AML-193 (cell line): Measurements from ENCODE around the gene PNKP.
A peak's percentile ranks its signal among the peaks of the same experiment; 100 is the strongest.

ENCODE experiments used
- DNase-seq, 2 experiments: peaks; one replicate each; lab custom pipeline; 2025; lab: John Stamatoyannopoulos, UW

PNKP gene

DNA sequence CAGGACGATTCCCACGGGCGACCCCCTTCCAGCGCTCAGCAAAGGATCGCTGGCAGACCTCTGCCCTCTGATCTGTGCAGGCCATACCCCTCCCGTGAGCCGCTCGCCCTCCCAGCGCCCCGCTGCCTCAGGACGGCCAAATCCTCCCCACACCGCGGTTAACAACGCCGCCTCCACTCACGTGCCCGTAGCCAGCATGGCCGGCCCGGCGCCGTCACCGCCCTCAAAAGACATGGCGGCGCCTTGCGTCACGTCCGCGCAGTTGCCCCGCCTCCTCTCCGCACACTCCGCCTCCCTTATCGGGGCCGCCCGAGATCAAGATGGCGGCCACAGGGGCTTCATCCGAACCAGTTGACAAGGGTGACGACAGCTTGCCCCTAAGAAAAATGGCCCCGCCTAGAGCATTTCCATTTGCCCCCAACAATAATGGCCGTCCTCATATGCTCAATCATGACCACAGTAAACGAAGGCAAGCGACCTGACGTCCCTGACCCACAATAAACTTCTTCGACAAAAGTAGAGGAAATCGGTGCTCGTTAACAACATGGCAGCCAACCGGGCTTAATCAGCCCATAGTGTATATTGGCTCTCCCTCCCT is 9.1 kb upstream of the PNKP start:
- DNase-seq: peak; percentile 94 to 95

DNA sequence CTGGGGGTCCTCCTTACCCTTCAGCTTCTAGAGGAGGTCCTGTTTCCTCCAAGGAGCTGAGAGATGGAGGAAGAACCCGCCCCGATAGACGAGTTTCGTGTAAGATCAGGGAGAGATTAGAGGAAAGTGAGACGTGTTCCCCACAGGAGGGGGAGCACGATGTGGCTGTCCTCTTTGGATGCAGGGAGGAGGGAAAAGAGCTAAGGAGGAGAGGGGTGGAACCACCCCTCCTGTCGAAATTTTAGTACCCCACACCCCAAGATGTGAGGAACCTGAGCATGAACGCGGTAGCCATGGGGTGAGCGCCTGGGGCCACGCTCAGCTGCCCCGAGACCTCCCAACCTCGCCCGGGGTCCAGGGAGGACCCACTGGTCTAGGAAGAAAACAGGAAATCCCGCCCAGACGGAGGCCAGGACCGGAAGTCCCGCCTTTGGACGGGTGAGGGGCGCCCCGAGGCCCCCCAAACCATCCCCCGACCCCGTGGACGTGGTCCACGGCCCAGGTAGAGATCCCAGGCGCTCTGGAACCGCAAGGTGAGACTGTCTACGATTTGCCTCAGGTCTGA is 8.6 kb upstream of the PNKP start:
- peak; percentile 7 to 27 for DNase-seq

DNA sequence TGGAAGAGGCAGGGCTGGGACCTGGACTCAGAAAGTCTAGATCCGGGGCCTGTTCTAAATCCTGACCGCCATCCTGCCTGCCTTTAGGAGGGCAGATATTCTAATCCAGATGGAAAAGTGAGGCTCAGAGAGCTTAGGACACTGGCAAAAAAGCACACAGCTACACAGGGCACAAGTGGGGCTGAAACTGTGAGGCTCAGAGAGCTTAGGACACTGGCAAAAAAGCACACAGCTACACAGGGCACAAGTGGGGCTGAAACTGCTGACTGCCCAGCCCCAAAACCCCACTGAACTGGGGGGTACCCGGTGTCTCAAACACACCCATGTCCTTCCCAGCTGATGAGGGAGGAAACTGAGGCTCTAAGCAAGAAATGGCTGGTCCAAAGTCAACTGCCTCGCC is 7.8 kb upstream of the PNKP start:
- DNase-seq: no peak

DNA sequence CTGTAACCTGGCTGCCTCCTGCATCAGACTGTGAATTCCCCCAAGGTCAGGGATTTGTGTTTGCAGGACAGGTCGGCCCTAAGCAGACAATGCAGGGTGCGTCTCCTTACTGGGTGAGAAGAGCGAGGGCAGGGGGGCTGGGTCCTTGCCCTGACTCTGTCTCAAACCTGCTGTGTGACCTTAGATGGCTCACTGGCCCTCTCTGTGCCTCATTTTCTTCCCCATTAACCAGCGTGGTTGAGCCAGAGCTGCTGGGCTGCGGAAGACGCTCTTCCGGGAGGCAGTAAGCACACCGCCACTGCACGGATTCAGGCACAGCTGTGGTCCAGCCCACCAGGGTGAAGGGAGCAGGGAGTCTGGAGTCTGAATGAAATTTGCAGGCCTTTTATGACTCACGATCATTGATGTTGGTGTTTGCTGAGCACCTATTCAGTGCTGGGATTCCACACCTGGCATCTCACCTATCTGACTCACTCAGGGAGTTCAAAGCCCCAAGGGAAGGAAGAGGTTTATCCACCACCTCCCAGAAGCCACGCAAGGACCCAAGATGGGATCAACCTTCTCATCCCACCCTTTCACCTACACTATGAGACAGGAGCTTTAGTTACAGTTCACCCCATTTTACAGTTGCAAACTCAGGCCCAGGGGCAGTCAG is 7.3 kb upstream of the PNKP start:
- DNase-seq: no peak

DNA sequence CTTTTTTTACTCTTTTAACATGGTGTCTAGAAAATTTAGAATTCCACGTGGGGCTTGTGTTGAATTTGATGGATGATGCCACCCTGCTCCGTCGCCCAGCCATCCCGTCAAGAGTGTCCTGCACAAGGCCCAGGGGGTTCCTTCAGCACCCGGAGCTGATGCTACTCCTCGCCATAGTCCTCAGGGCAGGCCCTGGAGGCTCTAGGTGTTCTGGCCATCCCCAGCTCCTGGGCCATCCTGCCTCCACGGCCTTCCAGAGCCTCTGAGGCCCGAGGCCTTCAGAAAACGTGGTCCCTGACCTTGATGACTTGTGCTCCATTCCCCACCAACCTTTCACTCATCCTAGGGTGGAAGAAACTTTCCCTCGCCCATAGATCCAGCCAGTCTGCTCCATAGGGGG is 6.5 kb upstream of the PNKP start:
- DNase-seq: no peak

DNA sequence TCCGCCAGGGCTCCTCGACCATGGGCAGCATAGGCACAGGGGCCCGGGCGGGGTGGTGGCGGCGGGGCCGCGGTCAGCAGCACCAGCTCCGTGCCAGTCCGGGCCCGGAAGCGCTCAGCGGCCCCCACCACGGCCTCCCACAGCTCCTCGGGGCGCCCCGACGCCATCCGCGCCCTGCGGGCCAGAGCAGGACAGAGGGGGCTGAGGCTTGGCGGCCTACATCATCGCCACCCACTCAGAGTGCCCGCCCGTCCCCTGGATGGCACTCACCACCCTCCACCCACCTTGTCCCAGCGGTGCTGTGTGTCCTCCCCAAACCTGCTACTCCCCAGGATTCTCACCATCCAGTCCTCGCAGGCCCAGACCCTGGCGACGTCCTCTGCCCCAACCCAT is 5.7 kb upstream of the PNKP start:
- no peak for DNase-seq

DNA sequence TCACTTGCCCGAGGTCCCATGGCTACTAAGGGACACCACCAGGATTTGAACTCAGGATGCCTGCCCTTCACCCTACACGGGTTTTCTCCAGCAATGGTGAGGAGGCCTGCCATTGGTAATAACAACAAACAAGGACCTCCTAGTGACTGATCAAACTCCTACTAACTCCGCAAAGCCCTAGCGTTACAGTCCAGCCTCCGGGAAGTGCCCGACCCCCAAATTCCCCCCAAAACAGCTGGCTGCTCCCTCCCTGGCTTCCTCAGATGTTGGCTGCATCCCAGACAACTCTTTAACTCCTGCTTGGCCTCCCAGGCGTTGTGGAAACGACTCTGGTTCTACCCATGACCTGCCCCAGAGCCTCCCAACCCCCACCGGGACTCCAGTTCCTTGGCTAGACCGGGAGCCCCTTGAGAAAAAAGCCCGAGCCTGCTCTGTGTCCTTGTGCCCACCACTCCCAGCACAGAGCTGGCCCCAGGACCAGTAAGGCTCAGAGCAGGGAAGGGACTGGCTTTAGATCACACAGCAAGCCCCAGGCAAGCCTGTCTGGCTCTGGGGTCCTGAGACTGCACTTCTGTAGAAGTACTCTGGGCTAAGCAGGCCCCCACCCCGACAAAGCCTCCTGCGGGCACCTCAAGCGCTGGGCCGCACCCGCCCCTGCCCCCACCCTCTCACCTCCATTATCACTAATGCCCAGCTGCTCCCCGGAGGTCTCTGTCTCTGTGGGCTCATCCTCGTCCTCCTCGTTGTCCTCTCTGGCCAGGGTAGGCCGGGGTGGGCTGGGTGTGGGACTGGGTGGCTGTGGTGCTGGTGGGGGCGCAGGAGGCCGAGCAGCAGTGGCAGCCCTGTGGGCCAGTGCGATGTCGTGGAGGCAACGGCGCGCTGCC is 5.1 kb upstream of the PNKP start:
- no peak for DNase-seq

DNA sequence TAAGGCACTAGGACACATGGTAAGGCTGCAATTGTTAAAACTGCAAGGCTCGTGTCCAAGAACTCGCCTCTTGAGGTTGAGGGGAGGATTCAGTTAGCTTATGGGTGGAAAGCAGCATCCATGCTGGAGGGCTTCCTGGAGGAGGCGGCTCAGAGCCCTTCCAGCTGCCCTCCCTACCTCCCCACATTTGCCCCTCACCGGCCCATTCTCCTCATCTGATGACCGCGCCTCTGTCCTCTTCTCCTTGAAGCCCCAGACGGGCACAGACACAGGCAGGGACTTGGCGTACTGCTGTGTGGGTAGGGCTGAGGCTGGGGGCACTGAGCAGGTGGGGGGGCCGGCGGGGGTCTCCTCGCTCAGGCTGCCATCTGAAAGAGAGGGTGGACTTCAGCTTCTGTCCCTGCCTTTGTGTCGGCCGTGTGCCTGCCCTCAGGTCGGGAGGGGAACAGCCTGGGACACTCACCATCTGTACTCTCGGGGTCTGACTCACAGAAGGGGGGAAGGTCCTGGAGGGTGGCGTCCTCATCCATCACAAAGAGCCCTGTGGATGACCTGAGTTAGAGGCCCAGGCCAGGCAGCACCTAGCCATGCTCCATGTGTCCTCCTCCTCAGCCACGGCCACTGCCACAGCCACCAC is 4.1 kb upstream of the PNKP start:
- DNase-seq: no peak

DNA sequence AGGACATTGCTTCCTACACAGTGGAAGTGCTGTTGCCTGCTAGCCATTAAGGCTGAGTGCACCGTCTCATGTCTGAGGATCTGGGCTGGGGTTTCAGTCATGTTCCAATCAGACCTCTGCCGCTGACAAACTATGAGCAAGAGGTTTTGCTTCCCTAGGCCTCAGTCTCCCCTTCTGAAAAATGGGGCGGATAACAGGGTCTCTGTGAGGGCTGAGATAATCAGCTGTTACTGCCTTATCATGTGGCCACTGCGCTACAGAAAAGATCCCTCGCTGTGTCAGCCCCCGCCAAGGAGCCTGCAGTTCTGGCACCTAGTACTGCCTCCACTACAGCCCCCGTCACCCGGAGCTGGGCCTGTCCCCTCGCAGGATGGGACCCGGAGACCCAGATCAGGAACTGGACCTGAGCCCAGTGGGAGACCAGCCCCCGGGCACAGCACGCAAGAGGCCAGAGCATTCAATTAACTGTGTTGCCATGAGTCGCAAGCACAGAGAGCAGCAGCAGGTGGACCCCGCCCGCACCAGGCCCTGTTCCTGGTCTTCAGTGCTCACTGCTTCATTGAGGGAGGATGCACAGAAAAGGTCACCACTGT is 3.0 kb upstream of the PNKP start:
- no peak for DNase-seq

DNA sequence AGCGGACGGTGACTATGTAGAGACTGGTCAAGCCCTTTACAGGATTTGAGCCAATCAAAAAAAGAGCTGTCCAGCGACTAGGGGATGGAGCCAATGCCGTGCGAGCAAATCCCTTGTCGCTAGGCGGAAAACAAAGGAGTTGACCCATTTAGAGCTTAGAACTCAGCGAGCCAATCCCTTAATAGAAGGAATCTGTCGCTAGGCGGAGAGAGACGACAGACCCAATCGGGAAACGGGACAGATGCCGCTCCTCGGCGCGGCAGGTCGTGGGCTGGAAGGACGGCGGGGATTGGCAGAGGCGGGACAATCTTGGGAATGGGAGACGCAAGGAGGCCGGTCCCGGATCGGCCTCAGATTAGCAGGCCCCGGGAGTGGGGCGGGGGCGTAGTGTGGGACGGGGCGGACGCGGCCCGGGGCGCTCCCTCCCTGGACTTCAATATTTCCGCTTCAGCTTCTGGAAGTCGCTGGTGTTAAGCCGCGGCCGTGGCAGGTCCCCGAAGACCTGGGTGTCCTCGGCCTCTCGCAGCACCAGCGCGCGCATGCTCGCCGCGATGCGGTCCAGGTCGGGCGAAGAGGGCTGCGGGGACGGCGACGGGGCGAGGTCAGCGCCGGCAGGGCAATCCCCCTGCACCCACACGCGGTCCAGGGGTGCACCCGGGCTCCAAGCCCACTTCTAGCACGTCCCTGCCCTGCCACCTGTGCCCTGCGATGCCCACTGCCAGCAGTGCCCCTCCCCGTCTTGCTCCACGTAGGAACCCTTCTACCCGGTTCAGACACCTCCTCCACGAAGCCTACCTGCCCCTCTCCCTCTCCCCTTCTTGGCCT is 2.3 kb upstream of the PNKP start:
- peak; percentile 99 for DNase-seq

DNA sequence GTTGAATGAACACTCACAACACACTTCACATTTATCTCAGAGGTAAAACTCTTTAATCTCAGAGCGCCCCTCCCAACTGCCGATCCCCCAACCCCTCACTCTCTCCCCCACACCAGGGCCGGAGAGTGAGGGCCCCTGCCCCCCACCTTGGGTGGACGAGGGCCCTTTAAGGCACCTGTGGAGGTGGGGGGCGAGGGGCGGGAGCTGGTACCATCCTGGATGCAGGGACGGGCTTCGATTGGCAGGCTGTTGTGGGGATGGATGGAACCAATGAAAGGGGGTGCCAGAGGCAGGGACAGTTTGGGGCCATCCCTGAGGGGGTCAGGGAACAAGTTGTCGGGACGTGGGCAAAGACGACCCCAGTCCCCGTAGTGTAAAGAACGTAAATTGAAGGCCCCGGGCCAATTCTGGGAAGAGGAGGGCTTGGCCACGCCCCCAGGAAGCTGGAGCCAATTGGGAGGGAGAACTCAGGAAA is 1.7 kb upstream of the PNKP start:
- no peak for DNase-seq

DNA sequence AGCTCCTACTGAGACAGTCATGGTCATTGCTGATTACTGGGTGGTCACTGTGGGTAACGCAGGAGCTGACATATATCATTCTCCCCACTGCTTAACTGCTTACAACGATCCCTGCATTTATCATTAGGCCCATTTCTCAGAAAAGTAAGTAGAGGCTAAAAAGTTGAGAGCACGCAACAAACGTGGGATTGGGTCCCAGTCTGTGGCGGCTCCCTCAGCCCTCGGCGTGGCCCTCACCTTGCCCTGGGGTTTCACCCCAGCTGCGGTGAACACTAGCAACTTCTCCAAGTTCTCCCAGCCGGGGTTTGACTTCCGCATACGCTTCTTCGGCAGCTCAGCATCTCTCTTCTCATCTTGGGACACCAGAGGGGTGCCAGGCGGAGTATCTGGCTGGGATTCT is 2.5 kb downstream of the PNKP start:
- no peak for DNase-seq

DNA sequence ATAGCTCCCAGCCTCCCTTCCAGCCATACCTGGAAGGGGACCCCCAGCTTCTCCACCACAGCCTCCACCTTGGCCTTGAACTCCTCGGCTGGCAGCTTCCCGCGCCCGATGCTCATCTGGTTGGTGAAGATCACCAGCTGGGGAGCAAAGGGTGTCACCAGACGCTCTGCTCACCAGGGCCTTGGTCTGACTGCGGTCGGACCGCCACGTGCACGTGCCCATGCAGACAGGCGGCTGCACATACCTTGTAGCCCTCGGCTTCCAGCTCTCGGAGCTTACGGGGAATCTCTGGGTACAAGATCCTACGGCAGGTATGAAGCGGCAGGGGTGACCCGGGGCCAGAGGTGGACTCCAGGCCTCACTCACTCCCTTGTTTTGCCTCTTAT is 3.4 kb downstream of the PNKP start:
- no peak for DNase-seq

DNA sequence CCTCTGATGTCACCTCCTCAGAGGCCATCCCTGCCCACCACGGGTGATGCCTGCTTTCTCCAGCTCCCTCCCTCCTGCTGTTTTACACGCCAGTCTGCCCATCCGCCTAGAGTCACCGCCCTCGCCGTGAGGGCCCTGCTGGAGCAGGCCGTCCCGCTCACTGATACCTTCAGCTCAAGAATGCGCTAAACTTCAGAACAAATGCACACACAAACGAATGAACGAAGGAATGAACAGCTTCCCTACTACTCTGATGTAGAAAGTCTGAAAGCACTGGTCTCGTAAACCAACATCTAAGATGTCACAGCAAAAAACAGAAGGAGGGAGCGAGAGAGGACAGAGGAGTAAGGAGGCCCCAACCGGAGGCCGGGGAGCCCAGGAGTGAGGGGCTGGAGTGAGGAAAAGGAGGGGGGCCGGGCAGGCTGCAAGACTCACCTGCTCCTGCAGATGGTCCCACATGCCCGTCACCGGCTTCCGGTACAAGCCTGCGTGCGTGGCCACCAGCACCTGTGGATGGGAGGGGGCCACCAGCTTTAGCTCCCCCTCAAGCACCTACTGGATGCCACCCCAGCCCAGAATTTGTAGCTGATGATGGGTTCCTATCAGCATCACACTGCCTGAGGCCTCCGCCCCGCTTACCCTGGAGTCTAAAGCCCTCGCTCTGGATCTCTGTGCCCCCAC is 4.0 kb downstream of the PNKP start:
- no peak for DNase-seq

DNA sequence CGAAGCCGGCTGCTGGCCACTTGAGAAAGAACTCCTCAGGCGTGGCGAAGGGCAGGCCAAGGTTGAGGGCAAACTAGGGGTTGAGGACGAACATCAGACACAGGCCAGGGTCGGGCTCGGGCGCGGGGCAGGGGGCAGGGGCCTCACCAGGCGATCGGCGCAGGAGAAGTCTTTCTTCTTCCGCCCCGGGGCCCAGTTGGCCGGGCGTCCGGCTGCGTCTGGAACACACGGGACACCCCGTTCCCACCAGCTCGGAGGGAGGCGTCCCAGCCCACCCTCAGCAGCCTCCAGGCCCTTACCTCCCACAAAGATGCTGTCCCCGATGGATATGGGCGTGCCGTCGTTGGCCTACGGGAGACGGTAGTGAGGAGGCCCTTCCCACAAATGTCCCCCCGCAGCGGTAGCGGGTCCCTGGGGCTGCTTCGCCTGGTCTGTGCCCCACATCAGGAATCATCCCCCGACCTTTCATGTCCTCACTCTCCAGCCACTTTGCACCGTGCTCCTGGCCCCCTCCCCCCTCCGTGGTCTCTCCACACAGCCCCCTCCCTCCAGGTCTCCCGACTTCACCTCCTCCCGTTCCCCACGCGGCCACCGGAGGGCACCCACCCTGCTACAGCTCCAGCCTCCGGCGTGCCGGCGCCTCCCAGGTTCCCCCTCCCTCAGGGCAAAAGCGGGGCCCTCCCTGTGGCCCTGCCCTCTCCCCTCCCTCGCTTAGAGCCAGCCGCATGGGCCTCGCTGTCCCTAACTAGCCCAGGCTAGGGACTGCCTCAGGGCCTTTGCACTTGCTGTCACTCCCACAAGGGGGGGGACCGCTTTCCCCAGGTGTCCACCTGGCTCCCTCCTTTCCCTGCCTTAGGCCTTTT is 4.8 kb downstream of the PNKP start:
- DNase-seq: no peak

DNA sequence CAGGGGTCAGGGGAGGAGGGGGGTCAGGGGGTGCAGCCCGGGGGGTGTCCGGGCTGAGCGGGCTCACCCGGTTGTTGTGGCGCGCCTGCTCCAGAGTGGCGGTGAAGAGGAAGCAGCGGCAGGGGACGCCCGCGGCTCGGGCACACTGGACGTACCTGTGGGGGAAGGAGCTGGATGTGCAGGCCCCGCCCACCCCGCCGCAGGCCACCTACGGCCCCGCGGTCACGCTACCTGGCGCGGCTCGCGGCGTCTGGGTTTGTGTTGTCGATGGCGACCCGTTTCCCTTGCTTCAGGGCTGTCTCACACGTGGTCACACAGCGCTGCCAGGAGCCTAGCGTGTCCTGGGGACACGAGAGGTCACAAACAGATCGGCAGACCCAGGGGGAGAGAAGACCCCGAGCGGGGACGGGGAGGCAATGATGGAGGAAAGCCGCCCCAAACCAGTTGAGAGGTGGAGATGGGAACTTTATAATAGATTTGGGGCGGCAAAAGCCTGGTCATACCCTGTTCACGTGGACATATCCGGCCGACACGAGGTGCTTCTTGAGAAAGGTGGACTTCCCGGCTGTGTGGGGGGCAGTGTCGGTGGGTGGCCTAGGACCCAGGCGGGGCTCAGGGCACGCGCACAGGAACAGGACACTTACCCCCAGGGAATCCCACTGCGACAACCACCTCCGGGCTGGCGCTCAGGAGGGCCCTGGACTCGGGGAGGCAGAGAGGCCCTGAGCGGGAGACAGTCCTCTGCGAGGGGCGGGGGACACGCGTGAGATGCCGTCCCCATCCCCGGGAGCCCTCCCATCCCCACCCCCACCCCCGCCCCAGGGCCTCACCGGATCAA is 5.6 kb downstream of the PNKP start:
- DNase-seq: no peak

DNA sequence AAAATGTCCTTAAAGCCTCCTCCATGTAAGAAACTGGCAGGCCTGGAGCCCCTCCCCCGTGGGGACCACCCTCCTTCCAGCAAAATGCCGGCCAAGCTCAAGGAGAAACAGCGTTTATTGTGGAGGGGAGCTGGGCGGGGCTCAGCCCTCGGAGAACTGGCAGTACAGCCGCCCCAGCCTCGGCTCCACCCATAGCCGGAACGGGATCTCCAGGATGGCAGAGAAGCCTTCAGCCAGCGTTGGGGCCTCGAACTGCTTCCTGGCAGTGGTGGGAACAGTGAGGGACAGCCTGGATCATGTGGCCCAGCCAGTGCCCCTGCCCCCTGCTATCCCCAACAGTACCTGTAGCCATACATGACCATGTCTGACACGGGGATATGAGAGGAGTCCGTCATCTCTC is 6.3 kb downstream of the PNKP start:
- no peak for DNase-seq

DNA sequence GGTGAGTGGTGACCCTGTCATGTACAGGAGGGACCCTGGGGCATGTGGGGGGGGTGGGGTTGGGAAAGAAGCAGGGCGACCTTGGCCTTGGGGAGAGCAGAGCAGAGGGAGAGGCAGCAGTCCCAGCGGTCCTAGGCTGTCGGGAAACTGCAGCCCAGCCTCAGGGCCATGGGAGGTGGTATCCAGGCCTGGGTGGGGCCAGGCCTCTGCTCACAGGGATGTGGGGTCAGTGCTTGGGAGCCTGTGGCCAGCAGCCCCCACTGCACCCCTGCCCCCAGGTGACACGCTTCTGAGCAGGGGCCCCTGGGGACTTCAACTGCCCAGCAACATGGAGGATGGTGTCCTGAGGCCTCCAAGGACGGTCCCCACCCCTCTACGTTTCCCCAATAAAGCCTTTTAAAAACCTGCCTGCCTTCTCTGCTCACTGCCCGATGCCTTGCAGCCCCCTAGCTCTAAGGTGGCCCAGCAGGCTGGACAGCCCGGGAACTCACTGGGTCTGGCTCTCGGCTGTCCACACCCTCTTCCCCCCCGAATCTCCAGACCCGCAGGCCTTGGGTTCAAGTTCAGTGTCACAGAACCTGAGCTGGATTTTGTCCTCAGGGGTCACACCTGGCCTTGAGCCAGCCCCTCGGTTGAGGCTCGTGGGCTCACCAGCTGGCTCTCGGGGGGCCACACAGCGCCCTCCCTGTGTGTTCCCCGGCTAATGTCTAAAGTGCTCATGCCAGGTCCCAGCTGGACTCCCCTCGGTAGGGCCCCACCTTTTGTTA is 6.9 kb downstream of the PNKP start:
- DNase-seq: no peak
